ENCODE results near the gene TLCD4.
"Not testable (repeated sequence)": the region's sequence is repeated elsewhere in the genome, so short reads cannot be mapped to it uniquely, and the experiment has no call there.

TLCD4 gene

GRCh38 chr1:95088303-95088702, 28.9 kb upstream of the TLCD4 start:
- no peak for TF ChIP-seq LEF1 (IDR thresholded peaks at IDR 0.05; ENCODE audit: borderline replicate concordance)
- TF ChIP-seq BHLHE40 (IDR thresholded peaks at IDR 0.05; ENCODE audit: borderline replicate concordance) = no peak
- no peak for TF ChIP-seq ELF4 (IDR thresholded peaks at IDR 0.05)
- CTCF ChIA-PET = interaction anchor here (0.6 to 2.3 kb wide), 2 partner anchors 107 to 145 kb away, joined by 4 to 8 read pairs; partner anchors contain the start of gene RWDD3
- POLR2A ChIA-PET = interaction anchor here (0.7 to 2.0 kb wide), 4 partner anchors 15 to 546 kb away, joined by 3 to 10 read pairs (median 5); partner anchors contain the start of genes ALG14, RWDD3 and TLCD4
- DNase-seq (ENCODE audit: extremely low spot score) = no peak

DNA sequence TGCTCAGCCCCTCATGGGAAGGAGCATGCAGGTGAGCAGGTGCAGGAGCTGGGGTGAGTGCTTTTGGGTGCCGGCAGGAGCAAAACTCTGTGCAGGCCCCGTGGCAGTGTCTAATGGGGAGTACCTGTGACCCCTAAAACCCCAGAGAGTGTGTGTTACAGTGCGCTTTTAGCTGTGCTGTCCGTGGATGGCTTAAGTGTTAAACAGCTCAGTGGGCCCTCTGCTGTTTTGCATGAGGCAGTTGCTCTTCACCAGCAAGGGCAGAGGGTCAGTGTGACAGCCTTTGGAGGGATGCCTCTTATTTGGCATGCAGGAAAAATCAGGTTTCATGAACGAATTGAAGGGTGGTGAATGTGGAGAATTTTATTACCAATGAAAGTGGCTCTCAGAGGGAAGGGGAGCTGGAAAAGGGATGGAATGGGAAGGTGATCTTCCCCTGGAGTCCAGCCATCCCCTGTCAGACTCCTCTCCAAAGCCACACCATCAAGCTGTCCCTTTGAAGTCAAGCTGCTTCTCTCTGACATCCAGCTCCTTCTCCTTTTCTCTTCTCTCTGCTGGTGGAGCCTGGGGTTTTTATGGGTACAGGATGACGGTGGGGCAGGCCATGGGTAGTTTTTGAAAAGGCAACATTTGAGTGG, 27.4 kb upstream of the TLCD4 start:
- ChIA-PET POLR2A (no interaction called here), CTCF (no interaction called here)
- TF ChIP-seq ARNT (IDR thresholded peaks at IDR 0.05) (no peak), NFRKB (IDR thresholded peaks at IDR 0.05) (no peak), ZNF384 (IDR thresholded peaks at IDR 0.05) (no peak), FOXK2 (IDR thresholded peaks at IDR 0.05) (no peak)
- DNase-seq (ENCODE audit: extremely low spot score) = no peak

DNA sequence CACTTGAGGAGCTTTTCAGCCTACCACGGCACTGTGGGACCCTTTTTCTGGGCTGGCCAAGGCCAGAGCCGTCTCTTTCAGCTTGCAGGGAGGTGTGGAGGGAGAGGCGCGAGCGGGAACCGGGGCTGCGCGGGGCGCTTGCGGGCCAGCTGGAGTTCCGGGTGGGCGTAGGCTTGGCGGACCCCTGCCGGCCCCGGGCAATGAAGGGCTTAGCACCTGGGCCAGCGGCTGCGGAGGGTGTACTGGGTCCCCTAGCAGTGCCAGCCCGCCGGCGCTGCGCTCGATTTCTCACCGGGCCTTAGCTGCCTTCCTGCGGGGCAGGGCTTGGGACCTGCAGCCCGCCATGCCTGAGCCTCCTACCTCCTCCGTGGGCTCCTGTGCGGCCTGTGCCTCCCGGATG, 25.9 kb upstream of the TLCD4 start:
- DNase-seq (ENCODE audit: extremely low spot score); CTCF ChIA-PET; POLR2A ChIA-PET: not testable (repeated sequence)

GRCh38 chr1:95092891-95093290, 24.3 kb upstream of the TLCD4 start:
- CTCF ChIA-PET = interaction anchor here (0.6 to 1.2 kb wide), 2 partner anchors 9 kb away, joined by 3 read pairs; no protein-coding TSS in a partner anchor
- POLR2A ChIA-PET; DNase-seq (ENCODE audit: extremely low spot score): not testable (repeated sequence)

- DNase-seq (ENCODE audit: extremely low spot score) = no peak
- TF ChIP-seq, protein P1, sequence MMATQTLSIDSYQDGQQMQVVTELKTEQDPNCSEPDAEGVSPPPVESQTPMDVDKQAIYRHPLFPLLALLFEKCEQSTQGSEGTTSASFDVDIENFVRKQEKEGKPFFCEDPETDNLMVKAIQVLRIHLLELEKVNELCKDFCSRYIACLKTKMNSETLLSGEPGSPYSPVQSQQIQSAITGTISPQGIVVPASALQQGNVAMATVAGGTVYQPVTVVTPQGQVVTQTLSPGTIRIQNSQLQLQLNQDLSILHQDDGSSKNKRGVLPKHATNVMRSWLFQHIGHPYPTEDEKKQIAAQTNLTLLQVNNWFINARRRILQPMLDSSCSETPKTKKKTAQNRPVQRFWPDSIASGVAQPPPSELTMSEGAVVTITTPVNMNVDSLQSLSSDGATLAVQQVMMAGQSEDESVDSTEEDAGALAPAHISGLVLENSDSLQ (IDR thresholded peaks at IDR 0.05) = no peak
- no peak for TF ChIP-seq HDGF (IDR thresholded peaks at IDR 0.05; ENCODE audit: borderline replicate concordance)
- ChIA-PET CTCF (interaction anchor here (0.6 to 1.2 kb wide), 2 partner anchors 8 to 9 kb away, joined by 3 read pairs; no protein-coding TSS in a partner anchor), POLR2A (no interaction called here)
Observed at GRCh38 chr1:95093296-95093695, 23.9 kb upstream of the TLCD4 start.

DNA sequence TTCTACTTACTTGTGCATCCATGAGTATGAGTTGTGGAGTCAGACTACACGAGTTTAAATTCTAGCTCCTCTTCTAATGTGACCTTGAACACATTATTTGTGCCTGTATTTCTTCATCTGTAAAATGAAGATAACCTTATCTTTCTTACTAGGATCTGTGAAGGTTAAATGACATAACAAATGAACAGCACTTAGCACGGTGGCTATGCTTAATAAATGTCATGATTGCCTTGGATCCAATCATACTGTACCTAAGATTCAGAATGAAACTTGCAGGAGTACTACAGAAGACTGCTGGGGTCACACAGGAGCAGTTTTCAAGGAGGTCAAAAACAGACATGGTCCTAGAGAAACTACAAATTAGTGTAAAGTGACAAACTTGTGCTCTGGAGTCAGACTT, 22.2 kb upstream of the TLCD4 start:
- no peak for DNase-seq (ENCODE audit: extremely low spot score)
- ChIA-PET CTCF (no interaction called here), POLR2A (interaction anchor here (1.3 kb wide), 1 partner anchor 22 kb away, joined by 4 read pairs; the partner anchor contains the start of gene ALG14)
- no peak for TF ChIP-seq TARDBP (IDR thresholded peaks at IDR 0.05)
- TF ChIP-seq, protein P1 (IDR thresholded peaks at IDR 0.05) = no peak
- no peak for TF ChIP-seq BHLHE40 (IDR thresholded peaks at IDR 0.05; ENCODE audit: borderline replicate concordance)
- TF ChIP-seq SUZ12 (IDR thresholded peaks at IDR 0.05) = no peak
- TF ChIP-seq LEF1 (IDR thresholded peaks at IDR 0.05; ENCODE audit: borderline replicate concordance) = no peak
- no peak for TF ChIP-seq SP1 (IDR thresholded peaks at IDR 0.05)
- no peak for TF ChIP-seq ELF4 (IDR thresholded peaks at IDR 0.05)
- TF ChIP-seq NFRKB (IDR thresholded peaks at IDR 0.05) = no peak
- no peak for TF ChIP-seq FOXK2 (IDR thresholded peaks at IDR 0.05)
- TF ChIP-seq CTBP1 (IDR thresholded peaks at IDR 0.05; ENCODE audit: borderline replicate concordance) = no peak
- TF ChIP-seq ARNT (IDR thresholded peaks at IDR 0.05) = no peak
- TF ChIP-seq FOXM1 (IDR thresholded peaks at IDR 0.05; ENCODE audit: borderline replicate concordance) = no peak

DNA sequence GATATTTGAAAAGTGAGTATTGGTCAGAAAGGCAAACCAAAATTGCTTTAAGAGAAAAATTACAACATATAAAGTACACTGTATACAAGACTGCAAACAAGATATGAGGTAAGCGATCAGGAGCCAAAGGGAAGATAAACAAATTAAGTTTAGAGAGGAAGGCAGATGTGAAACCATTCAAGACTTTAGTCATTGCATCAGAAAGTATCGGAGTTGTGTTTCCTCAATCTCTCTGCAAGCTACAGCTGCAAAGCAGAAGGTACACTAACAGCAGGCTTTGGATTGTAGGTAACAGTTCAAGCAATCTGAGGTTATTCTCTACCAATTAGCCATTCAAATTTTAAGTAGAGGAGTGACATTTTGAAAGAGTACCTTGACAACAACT, 21.3 kb upstream of the TLCD4 start:
- POLR2A ChIA-PET = interaction anchor here (0.6 kb wide), 1 partner anchor 22 kb away, joined by 3 read pairs; the partner anchor contains the start of gene TLCD4
- TF ChIP-seq, protein P1 (IDR thresholded peaks at IDR 0.05) = no peak
- no peak for DNase-seq (ENCODE audit: extremely low spot score)
- CTCF ChIA-PET = no interaction called here

DNA sequence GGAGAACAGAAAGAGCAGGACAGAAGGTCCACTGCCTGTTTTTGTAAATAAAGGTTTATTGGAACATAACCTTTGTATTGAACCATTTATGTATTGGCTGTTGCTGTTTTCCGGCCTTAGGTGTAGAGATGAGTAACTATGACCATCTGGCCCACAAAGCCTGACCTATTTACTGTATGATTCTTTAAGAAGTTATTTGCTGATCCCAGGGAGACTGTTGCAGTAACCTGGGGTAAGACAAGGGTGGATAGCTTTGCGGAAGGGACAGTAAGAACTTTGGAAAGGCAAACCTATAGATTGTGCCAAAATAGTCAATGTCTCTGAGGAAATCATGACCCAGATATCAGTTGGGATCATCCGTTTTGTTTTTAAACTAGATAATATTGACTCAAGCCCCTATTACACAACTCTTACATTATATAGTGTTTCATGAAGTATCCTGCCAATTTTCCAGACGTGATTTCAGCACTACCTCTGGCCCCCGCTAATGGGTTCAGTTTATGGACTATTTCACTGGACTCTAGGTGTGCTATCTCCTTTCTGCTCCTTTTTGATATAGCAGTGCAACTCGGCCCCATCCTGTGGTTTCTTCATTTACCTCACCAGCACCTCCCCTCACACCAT, 20.8 kb upstream of the TLCD4 start:
- TF ChIP-seq FOXK2 (IDR thresholded peaks at IDR 0.05) (no peak), TARDBP (IDR thresholded peaks at IDR 0.05) (no peak), BHLHE40 (IDR thresholded peaks at IDR 0.05; ENCODE audit: borderline replicate concordance) (no peak), CTBP1 (IDR thresholded peaks at IDR 0.05; ENCODE audit: borderline replicate concordance) (no peak), LEF1 (IDR thresholded peaks at IDR 0.05; ENCODE audit: borderline replicate concordance) (no peak)
- CTCF ChIA-PET = no interaction called here
- DNase-seq (ENCODE audit: extremely low spot score) = no peak
- POLR2A ChIA-PET = interaction anchor here (0.6 kb wide), 1 partner anchor 21 kb away, joined by 3 read pairs; the partner anchor contains the start of gene TLCD4

Measured in HEK293T (cell line).